ENCODE data around the gene MAP2K7.
"Not testable (repeated sequence)": the region's sequence is repeated elsewhere in the genome, so short reads cannot be mapped to it uniquely, and the experiment has no call there.

The MAP2K7 gene

GRCh38 chr19:7920519-7921301 lies 17.0 kb downstream of the MAP2K7 start:
- DNase-seq = peak; percentile 92 to 97

- no peak for DNase-seq
These were observed 17.8 kb downstream of the MAP2K7 start for GRCh38 chr19:7921302-7921966.

DNA sequence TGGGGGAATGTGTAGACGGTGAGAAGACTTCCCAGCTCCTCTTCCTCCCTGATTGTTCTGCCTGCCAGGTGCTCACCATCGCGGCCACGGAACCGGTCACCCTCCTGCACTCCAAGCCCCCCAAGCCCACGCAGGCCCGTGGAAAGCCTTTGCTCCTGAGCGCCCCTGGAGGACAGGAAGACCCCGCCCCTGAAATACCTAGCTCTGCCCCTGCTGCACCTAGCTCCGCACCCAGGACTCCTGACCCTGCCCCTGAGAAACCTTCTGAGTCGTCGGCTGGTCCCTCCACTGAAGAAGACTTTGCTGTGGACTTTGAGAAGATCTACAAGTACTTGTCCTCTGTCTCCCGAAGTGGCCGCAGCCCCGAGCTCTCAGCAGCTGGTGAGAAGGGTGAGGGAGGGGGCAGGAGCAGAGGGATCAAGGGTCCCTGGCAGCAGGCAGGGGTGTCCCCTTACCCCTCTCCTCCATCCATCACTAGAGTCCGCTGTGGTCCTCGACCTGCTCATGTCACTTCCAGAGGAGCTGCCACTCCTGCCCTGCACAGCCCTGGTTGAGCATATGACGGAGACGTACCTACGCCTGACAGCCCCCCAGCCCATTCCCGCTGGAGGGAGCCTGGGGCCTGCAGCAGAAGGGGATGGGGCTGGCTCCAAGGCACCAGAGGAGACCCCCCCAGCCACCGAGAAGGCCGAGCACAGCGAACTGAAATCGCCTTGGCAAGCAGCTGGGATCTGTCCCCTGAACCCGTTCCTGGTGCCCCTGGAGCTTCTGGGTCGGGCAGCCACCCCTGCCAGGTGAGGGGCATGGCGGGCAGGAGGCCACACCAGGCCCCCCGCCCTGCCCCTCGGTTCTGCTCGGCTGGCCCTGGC lies 18.5 kb downstream of the MAP2K7 start:
- DNase-seq = no peak

- DNase-seq = no peak
These were observed 19.1 kb downstream of the MAP2K7 start for GRCh38 chr19:7922836-7923195.

GRCh38 chr19:7923295-7924191 lies 19.9 kb downstream of the MAP2K7 start:
- no peak for DNase-seq

- no peak for DNase-seq
These were observed 20.6 kb downstream of the MAP2K7 start for GRCh38 chr19:7924241-7924640.

DNA sequence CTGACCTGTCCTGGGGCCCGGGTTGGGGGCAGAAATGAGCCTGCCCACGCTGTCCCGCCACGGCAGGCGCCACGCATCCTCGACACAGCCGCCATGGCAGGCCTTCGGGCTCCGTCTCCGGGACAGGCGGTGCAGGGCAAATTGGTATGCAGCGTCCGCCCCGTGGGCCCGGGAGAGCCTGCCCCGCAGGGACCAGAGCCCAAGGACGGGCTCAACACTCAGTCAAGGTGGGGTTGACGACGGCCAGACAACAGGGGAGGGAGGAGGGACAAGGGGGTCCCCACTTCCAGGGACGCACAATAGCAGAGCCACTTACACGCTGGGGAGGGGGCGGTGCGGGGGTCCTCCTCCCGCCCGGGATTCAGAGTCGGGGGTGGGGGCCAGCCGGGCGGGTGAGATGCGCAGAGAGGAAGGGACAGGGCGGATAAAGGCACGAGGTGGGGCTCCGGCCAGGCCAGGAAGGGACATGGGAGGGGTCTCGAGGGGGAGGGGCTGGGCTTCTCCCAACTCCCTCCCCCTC lies 21.0 kb downstream of the MAP2K7 start:
- peak in 1 of 2 experiments; percentile 20 for DNase-seq

- DNase-seq = peak; percentile 59 to 83
These were observed 21.6 kb downstream of the MAP2K7 start for GRCh38 chr19:7925171-7925851.

- DNase-seq = peak; percentile 50 to 73
These were observed 22.5 kb downstream of the MAP2K7 start, which contains the start of gene CTXN1 for GRCh38 chr19:7926021-7926726. Gene CTXN1 (minus strand): TSS chr19:7926135. CDS start chr19:7925538, 597 bp downstream.

- DNase-seq = peak in 1 of 2 experiments; percentile 38
These were observed 23.3 kb downstream of the MAP2K7 start for GRCh38 chr19:7926727-7927604.

- DNase-seq = no peak
These were observed 24.1 kb downstream of the MAP2K7 start for GRCh38 chr19:7927605-7928333.

- DNase-seq = no peak
These were observed 24.6 kb downstream of the MAP2K7 start for GRCh38 chr19:7928334-7928706.

DNA sequence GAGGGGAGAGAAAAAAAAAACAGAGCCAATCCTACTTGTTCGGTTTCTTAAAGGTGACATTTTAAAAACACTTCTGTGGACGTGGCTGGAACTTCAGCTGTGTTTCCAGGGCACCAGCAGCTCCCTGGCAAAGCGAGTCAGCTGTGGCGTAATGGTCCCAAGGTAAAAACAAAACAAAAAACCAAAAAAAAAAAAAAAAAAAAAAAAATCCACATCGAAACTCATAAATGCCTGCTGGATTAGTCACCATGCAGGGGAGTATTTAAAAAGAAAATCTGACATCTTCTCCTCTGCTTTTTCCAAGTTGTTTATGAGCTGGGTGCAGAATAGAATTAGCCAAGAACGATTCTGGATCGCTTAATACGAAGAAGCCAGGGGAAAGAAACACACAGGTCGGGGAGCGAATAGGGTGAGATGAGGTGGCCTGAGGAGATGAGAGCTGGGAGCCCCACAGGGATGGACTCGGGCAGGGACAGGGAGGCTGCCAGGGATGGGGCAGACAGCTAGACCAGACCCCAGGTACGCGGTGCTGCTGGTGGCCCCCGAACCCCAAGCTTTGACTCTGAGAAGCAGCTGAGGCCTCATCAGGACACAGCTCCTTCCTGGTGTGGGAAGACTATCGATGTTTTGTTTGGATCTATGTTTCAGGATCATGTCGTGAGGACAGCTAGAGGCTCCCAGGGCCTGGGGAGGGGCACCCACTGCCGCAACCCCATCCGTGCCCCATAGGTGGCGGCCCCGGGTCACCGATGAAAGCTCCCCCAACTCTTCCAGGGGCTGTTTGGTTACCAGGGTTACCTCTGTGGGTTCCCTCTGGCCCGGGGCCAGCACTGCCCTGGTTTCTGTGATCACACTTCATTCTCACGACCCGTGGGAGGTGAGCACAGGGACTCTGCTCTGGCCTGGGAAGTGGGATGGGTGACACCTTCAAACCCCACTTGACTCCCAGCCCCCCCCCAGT lies 25.3 kb downstream of the MAP2K7 start:
- peak in 1 of 2 experiments; percentile 57 for DNase-seq

GRCh38 chr19:7930030-7930429 lies 26.4 kb downstream of the MAP2K7 start:
- not testable (repeated sequence) for DNase-seq

DNA sequence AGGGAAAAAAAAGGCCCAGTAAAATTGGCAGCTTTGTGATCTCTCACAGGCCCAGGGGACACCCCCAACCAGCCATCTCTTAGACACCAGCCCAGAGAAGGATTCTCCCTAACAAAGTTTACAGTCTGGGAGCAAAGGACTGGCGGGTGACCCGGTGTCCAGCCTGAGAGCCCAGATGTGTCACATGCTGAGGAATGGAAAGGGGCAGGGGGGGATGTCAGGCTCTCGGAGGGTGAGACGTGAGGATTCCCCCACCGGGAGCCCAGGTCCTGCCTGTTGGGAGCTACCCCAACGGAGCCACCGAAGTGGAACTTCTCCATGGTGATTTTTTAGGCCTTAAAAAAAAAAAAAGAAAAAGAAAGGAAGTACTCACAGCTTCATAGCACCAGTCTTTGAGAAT lies 27.1 kb downstream of the MAP2K7 start:
- DNase-seq = no peak

DNA sequence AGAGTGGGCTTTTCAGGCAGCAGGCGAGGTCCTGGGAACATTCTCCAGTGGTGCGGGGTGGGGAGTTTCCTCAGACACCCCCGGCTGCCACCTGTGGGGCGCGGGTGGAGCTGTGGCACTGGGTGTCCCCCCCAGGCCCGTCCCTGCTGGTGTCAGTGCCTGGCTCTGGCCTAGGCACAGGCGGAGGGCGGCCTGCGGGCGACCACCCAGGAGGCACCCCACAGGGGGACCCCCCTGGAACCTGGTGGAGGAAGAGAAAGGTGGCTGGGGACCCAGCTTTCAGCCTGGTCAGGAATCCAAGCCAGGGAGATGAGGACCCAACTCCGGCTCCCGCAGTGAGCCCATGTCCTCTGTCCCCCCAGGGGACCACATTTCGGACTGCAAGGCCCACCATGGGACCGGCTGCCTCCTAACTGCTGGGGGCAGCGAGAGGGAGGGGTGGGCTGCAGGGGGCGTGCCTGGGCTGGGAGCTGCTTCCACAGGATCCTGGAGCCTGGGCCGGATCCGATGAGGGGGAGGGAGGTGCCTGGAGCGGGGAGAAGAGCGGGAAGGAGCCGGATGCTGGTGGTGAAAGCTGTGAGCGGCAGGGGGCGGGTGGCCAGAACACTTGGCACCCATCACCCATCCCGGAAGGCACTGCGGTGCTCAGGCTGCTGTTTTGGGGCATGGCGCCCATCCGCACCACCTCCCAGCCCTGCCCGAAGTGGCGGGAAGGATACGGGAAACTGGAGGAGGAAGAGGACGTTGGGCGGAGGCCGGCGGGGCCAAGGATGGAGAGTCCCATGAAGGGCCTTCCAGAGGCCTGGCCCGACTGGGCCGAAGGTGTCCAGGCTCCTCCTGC lies 27.8 kb downstream of the MAP2K7 start:
- no peak for DNase-seq

Measured in NCI-H524 (cell line).